Femur (tissue), 1 donor: ENCODE measurements around the gene CENPA.
"Not testable (repeated sequence)": the region's sequence is repeated elsewhere in the genome, so short reads cannot be mapped to it uniquely, and the experiment has no call there.

Experiments
- DNase-seq: peaks from one replicate; pipeline ENCODE4 v3.0.0-alpha.2; 2017

Gene CENPA

DNA sequence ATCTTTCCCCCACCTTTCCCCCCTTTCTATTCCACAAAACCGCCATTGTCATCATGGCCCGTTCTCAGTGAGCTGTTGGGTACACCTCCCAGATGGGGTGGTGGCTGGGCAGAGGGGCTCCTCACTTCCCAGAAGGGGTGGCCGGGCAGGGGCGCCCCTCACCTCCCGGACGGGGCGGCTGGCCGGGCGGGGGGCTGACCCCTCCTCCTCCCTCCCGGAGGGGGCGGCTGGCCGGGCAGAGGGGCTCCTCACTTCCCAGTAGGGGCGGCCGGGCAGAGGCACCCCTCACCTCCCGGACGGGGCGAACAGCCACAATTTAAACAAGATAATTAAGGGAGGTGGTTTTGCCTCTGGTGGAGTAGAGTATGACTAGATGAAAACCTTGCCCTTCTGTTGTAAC lies 9.3 kb downstream of the CENPA start:
- DNase-seq = not testable (repeated sequence)

DNA sequence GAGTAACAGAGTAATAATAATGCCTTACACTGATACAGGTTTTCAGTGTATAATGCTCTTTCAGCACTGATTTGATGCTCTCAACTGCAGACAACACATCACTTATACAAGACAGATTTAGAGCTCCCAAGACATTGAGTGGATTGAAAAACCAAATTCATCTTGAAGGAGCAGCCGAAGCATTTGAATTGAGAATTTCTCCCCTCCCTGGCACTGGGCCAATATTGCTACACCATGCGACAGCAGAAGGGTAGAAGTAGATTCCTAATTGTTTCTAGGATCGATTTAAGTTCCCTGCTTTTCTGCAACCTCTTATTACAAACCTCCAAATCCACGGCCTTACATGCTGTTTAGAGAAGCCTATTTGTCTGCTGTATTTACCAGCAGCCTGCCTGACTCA lies 15.5 kb downstream of the CENPA start:
- no peak for DNase-seq

DNA sequence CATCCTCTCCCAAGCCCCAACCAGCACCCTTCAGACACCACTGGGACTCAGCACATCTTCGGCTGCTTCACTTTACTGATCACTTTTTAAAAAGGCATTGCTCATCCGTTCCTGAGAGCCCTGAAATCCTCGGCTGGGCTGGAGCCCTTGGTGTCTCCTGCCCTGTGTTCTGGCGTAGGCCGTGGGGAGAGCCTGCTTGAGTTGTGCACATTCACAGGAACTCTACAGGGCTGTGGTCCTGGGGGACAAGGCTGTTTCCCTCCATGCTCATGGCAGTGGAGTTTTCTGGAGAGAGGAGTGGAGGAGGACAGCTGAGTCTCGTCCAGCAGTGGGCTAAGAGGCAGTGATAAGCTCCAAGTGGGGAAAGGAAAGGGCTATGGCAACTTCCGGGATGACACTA lies 15.9 kb downstream of the CENPA start:
- DNase-seq = no peak

DNA sequence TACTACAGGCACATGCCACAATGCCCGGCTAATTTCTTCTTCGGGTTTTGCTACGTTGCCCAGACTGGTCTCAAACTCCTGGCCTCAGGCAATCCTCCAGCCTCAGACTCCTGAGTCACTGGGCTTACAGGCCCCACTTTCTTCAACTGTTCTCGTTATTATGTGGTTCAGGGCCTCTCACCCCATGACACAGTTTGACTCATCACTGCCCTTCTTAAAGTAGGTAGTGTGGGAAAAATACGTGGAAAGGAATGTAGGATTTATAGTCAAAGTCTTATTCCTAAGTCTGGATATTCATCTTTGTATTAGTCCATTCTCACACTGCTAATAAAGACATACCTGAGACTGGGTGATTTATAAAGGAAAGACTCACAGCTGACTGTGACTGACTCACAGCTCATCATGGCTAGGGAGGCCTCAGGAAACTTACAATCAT lies 19.4 kb downstream of the CENPA start:
- DNase-seq = no peak

DNA sequence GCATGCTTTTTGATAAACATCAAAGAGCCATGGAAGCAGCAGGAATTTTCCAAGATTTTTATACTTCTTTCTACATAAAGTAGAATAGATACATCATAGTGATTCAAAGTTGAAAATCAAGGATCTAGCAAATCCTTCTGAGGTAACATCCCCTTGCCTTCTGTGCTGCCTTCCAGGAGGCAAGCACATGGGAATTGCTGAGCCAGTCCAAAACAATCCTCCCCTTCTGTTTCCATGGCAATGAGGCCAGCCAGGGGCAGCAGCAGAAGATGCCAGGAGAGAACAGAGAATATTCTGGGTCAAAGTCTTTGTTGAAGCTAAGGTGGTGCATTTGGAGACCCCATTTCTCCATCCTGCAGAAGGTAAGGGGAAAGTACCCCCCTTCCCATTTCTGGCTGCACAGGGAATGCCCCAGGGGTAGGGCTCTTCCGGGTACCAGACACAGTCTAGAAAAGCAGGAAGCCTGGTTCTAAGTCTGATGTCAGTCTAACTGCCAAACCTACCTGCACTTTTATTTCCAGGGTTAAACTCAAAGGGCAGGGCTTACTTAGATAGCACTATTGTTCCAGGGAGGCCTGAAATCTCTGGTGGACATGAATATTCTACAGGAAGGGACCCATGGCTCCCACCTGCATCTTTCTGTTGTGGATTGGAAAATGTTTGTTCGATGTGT lies 22.1 kb downstream of the CENPA start:
- DNase-seq = no peak

DNA sequence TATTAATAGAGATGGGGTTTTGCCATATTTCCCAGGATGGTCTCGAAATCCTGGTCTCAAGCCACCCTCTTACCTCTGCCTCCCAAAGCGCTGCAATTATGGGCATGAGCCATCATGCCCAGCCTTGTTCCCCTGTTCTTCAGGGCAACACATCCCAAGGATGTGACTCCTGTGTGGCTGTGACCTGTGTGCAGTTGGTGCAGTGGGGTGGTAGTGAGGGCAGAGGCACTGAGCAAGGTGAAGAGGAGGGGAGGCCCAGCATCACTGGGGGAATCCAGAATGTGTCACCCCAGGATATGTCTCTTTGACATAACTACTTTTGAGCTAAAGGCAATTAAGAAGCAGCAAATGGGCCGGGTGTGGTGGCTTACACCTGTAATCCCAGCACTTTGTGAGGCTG lies 23.4 kb downstream of the CENPA start:
- DNase-seq = no peak

DNA sequence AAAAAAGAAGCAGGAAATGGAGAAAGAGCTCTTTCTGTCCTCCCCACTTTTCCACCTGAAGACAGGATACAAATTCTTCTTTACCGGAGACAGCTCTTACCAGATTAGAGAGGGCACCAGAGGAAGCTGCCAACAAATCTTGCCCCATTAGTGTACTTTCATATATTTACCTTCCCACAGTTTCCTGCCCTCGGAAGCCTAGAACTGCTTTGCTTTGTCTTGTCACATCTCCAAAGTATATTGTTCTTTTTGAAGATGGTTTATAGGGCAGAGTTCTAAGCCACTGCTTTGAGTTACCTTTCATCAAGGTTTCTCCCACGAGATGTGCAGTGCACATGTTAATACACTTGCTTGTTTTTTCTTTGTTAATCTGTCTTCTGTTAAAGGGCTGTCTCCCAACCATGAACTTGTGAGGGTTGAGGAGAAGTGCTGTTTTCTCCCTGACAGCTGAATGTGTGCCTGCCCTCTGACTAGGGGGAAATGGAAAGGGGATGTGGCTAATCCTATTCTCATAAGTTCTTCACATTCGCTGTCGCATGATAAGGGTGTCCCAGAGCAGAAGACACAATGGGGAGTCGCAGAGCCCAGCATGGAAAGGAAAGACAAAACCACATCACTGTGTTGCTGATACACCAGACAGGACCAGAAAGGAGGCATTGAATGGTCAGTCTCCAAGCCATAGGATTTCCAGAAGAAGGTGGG lies 24.2 kb downstream of the CENPA start:
- no peak for DNase-seq

DNA sequence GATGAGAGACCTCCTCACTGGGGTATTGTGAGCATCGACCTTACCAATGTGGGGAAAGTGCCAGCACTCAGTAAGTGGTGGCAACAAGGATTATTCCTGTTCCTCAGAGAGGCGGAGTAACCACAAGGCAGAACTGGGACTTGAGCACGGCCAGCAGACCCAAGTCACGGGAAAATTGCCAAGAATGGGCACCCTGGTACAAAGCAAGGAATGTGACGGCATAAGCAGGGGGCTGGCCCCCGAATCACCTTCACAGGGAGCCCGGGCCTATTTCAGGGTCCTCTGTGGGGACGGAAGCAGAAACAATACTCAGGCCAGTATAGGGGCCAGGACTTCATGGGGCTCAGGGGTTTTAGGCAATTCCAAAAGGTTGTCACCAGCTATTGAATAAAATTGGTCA lies 25.4 kb downstream of the CENPA start:
- no peak for DNase-seq

DNA sequence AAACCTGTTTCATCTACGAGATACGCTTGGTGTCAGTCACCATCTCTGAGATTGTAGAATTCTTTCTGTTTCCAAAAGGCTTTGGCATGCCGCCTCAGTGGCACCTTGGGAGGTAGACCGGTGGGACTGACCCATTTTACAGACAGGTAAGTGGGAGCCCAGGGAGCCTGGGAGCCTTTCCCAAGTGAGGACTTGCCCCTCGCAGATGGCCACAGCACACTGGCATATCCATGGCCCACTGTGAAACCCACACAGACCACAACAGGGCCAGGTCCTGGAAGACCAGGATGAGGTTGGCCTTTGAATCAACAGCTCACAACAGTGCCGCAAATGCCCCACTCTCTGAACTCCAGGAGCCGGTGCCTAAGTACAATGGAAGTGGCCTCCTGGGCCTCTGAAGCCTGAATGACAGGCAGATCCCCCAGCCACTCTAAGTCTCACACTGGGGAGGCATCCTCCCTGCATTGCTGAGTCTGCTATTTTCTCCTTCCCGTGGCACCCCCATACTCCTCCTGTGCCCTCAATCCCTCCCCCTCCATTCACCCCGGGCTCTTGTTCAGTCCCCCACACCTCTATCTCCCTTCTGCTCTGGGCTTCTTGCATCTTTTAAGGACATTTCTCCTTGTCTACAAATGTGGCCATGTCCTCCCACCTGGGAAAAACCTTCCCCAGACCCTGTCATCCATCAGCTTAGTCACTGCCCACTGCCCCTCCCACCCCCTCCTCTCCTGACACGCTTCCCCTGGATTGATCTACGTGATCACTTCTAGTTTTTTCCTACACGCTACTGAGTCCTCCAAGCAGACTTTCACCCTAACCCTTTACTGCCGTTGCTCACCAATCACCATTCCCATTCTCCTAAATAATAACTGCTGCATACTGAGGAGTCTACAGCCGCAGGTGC lies 26.2 kb downstream of the CENPA start:
- no peak for DNase-seq

DNA sequence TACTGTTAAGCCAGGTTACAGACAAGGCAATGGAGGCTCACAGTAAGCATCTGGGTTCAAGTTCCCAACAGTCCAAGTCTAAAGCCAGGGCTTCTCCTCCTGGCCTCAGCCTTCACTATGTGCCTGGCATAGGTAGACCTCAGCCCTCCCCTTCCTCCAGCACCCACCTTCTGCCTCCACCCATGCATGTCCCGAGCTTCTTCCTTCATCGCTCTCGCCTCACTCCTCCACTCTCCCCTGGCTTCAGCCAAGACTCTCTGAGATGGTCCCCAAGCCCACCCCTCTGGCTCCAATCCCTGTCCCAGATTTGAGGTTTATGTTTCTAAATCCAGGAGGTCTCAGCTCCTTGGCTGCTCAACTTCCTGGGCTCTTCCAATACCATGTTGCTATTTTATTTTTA lies 26.9 kb downstream of the CENPA start:
- DNase-seq = no peak

DNA sequence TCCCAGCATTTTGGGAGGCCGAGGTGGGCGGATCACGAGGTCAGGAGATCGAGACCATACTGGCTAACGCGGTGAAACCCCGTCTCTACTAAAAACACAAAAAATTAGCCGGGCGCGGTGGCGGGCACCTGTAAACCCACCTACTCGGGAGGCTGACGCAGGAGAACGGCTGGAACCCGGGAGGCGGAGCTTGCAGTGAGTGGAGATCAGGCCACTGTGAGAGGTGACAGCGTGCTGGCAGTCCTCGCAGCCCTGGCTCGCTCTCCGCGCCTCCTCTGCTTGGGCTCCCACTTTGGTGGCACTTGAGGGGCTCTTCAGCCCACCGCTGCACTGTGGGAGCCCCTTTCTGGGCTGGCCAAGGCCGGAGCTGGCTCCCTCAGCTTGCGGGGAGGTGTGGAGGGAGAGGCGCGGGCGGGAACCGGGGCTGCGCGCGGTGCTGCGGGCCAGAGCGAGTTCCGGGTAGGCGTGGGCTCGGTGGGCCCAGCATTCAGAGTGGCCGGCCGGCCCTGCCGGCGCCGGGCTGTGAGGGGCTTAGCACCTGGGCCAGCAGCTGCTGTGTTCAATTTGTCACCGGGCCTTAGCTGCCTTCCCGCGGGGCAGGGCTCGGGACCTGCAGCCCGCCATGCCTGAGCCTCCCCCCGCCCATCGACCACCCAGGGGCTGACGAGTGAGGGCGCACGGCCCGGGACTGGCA lies 28.4 kb downstream of the CENPA start:
- not testable (repeated sequence) for DNase-seq

DNA sequence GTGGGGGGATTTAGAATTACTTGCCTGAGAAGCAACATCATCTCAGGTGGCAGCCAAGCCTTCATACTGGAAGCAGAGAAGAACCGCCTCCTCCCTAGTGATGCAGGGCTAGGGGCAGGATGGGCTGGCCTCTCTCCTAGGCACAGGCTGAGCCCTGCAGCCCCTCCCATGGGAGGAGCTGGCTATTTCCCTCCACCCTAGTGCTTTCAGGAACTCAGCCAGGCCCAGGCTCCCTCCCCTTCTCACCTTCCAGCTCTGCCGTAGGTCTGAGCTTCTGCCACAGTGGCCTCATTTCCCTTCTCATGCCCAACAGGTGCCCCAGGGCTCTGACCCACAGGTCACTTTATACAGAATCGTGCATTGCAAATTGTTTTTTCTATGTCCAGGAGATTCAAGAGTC lies 31.0 kb downstream of the CENPA start:
- DNase-seq = no peak

DNA sequence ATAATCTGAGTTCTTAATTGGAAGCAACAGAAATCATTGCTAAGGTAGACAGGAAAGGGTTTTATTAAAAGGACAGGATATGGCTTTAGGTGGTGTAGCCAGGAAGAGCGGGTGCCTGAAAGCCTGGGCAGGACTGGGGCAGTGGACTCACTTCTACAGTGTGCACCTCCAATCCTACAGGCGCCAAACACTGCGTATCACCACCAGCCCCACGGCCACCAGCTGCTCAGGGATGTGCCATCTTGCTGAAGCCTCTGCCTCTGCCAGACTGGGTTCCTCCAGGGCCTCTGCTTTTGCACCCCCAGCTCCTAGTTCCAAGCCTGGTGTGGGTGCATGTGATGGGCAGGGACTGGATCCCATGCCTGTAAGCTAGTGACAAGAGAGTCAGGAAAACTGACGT lies 32.4 kb downstream of the CENPA start:
- DNase-seq = no peak

DNA sequence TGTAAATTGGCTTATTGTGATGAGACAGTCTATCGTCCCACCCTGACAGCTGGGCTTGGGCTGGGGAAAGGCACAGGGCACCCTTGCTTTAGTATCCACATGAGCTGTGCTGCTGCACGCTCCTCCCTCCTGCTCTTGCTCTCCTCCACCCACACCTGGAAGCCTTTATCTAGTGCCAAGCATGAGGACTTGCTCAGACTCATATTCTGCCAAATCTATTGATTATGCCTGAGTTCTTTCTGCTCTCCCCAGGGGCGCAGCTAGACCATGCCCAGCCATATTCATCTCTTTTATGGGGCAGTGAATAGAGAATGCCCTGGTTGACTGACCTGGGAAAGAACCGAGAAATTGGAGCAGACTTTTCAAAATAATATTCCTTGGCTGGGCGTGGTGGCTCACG lies 33.1 kb downstream of the CENPA start:
- no peak for DNase-seq

DNA sequence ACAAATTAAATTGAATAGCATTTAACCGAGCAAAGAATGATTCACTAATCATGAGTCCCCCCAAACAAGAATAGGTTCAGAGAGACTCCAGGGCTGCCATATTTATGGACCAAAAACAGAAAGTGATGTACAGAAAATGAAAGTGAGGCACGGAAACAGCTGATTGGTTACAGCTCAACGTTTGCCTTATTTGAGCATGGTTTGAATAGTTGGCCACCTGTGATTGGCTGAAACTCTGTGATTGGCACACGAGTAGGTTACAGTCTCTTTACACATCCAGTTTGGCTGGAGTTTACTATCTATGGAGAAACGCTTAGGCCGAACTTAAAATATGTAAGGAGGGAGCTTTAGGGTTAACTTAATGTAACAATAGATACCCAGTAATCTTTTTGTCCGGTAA lies 35.1 kb downstream of the CENPA start:
- DNase-seq = no peak

DNA sequence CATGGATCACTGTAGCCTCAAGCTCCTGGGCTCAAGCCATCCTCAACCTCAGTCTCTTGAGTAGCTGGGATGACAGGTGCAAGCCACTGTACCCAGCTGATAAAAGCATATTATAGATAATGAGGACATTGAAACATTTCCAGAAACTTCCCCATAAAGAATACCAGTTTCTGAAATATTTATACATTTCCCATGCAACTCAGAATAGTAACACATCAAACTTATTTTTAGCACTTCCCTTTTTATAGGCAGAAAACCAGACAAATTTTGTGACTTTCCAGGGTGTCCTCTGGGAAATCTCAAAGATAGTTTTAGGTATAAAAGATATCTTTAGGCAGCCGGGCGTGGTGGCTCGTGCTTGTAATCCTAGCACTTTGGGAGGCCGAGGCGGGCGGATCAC lies 37.0 kb downstream of the CENPA start:
- DNase-seq = no peak

DNA sequence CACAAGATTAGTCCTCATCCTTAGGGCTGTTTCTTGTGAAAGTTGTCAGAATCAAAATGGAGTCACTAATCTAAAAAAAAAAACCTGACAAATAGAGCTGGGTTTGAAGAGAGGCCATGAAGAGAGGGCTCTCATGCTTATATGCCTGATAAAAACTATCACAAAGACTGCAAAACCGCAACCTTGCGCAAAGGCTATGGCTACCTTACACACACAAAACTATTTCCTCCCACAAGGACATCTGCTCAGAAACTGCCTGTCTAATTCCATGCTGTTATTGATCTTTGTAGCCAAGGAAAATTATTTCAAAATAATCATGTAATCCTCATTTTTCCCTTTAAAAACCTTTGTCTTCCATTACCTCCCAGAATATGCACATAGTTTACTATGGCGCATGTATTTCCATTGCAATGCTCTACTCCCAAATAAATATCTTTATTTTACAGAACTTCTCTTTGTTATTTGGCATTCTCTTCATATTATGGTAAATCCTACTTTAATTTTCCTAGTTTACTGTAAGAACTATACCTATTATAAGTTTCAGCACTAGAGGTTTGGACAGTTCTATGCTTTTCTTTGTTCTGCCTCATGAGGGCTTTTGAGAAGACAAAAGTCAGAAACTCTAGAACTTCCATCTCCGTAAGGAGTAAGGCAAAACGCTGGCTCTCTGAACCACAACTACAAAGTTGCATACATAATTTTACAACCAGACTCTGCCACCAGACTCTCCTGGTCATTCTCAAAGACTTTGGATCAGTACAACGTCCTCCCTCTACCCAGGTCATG lies 52.5 kb downstream of the CENPA start:
- no peak for DNase-seq

DNA sequence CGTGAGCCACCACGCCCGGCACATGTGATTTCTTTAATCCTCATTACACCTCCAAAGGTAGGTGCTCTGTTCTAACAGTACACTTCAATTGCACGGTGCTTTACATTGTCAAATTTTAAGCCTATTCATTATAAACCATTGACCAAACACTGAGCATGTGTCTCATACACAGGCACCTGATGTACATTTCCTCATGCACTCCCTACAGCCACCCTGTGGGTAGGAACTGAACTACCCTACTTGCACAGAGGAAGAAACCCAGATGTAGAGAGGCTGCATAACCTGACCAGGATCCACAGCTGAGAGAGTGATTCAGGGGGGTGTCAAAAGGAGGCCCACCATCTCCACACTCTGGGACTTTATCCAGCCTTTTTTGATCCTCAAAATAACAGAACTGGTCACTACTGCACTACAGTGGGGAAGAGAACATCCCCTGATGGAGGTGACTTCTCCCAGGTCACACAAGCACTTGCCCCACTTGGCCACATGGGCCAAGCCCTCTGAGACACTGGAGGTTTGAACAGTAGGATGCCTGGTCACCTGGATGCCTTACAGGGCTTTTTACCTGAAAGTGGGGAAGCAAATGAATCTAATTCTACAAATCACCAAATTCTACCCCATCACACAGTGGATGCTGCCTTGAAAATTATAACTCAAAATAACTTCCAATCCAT lies 55.2 kb downstream of the CENPA start:
- no peak for DNase-seq

DNA sequence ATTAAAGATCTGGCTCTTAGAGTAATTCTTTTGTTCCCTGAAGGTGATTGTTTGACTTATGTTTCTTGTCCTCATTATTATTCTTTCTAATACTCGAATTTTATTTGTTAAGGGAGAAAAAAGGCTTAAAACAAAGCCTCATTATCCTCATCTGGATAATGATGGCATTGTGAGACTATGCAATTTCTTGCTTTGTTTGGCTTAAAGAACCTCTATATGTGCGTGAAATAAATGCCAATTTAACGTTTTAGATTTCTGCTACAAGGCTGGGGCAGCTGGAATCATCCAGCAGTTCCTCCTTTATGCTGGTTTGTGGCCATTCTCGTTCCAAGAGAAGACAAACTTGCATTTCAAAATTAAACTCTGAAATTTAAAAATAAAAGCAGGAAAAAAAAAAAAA lies 57.2 kb downstream of the CENPA start:
- no peak for DNase-seq
